Mucosa of stomach (tissue), 1 donor: ENCODE results near the gene ABCA9.

Experiments used
- H3K27me3 ChIP-seq: one replicate; pipeline ENCODE4 v1.7.0; 2013; ENCODE audit warnings: mild to moderate bottlenecking, low read length; ENCODE audit not compliant: control insufficient read depth, insufficient read depth
- H3K36me3 ChIP-seq: one replicate; pipeline ENCODE4 v1.7.0; 2013; ENCODE audit warnings: low read length; ENCODE audit not compliant: control insufficient read depth, insufficient read depth
- H3K4me1 ChIP-seq: one replicate; pipeline ENCODE4 v1.7.0; 2013; ENCODE audit warnings: mild to moderate bottlenecking, low read length; ENCODE audit not compliant: control insufficient read depth, insufficient read depth
- H3K4me3 ChIP-seq: one replicate; pipeline ENCODE4 v1.7.0; 2013; ENCODE audit warnings: low read length
- H3K9ac ChIP-seq: one replicate; pipeline ENCODE4 v1.7.0; 2013; ENCODE audit warnings: mild to moderate bottlenecking, low read length, moderate library complexity
- H3K9me3 ChIP-seq: one replicate; pipeline ENCODE4 v1.7.0; 2013; ENCODE audit warnings: mild to moderate bottlenecking, low read length, moderate library complexity; ENCODE audit not compliant: control insufficient read depth
- donor health status: Pancreatic carcinoma.

The ABCA9 gene, protein sequence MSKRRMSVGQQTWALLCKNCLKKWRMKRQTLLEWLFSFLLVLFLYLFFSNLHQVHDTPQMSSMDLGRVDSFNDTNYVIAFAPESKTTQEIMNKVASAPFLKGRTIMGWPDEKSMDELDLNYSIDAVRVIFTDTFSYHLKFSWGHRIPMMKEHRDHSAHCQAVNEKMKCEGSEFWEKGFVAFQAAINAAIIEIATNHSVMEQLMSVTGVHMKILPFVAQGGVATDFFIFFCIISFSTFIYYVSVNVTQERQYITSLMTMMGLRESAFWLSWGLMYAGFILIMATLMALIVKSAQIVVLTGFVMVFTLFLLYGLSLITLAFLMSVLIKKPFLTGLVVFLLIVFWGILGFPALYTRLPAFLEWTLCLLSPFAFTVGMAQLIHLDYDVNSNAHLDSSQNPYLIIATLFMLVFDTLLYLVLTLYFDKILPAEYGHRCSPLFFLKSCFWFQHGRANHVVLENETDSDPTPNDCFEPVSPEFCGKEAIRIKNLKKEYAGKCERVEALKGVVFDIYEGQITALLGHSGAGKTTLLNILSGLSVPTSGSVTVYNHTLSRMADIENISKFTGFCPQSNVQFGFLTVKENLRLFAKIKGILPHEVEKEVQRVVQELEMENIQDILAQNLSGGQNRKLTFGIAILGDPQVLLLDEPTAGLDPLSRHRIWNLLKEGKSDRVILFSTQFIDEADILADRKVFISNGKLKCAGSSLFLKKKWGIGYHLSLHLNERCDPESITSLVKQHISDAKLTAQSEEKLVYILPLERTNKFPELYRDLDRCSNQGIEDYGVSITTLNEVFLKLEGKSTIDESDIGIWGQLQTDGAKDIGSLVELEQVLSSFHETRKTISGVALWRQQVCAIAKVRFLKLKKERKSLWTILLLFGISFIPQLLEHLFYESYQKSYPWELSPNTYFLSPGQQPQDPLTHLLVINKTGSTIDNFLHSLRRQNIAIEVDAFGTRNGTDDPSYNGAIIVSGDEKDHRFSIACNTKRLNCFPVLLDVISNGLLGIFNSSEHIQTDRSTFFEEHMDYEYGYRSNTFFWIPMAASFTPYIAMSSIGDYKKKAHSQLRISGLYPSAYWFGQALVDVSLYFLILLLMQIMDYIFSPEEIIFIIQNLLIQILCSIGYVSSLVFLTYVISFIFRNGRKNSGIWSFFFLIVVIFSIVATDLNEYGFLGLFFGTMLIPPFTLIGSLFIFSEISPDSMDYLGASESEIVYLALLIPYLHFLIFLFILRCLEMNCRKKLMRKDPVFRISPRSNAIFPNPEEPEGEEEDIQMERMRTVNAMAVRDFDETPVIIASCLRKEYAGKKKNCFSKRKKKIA (N-terminal part only)

DNA sequence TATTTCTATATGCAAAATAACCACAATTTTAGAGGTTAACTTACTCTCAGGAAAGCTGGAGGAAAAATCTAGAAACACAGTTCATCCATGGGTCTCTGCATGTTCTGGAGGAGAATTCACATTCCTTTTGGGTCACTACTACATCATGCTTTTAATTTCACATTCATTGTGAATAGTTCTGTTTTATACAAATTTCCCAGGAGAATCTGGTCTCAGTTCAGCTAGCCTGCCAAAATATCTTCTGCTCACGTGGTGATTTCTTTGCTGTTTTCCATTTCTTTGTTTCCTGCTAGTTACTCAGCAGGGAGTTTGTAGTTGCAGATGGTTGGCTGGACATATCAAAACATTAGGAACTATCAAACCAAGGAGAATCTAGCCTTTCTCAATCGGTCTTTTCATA, at the start of gene ABCA9:
Gene ABCA9 (minus strand): TSS at position 106 of the 400 bp plus-strand sequence. CDS start 9,801 bp downstream, outside the sequence.
- Histone ChIP-seq H3K4me3 (no peak within 1 kb of the TSS), H3K36me3 (no peaks in the 10 kb centered on the region), H3K9ac (no peak within 1 kb of the TSS)

DNA sequence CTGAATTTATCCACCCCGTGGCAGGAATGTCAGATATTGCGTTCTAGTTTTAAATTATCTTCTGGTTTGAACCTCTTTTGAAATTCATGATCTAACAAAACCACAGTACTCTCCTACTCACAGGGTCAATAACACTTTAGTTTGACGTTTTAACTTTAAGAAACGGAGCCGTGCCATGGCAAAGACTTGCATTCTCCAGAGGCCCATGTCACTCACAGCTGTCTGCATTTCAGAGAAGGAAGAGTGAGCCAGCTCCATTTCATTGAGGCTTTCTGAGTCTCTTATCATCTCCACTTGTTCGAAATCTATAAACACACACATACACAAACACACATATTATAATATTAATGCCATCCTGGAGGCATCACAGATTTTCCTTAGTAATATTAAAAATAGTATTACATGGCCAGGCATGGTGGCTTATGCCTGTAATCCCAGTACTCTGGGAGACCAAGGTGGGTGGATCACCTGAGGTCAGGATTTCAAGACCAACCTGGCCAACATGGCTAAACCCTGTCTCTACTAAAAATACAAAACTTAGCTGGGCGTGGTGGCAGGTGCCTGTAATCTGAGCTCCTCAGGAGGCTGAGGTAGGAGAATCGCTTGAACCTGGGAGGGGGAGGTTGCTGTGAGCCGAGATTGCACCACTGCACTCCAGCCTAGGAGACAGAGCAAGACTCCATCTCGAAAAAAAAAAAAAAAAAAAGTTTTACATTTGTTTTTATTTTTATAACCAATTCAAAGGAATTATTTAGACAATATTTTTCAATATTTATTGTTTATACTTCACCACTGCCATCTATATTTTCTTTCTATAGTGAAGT, 45.4 kb upstream of the ABCA9 start:
- no peaks in the 10 kb centered on the region for H3K27me3 ChIP-seq
- no peaks in the 10 kb centered on the region for H3K9me3 ChIP-seq
- no peaks in the 10 kb centered on the region for H3K36me3 ChIP-seq
- no peak overlapping the region for H3K4me3 ChIP-seq
- H3K4me1 ChIP-seq: no peaks in the 10 kb centered on the region
- no peak overlapping the region for H3K9ac ChIP-seq

More for the DNA sequence above, at the start of gene ABCA9:
- Histone ChIP-seq H3K4me1 (no peaks in the 10 kb centered on the region), H3K9me3 (no peaks in the 10 kb centered on the region), H3K27me3 (no peaks in the 10 kb centered on the region)

DNA sequence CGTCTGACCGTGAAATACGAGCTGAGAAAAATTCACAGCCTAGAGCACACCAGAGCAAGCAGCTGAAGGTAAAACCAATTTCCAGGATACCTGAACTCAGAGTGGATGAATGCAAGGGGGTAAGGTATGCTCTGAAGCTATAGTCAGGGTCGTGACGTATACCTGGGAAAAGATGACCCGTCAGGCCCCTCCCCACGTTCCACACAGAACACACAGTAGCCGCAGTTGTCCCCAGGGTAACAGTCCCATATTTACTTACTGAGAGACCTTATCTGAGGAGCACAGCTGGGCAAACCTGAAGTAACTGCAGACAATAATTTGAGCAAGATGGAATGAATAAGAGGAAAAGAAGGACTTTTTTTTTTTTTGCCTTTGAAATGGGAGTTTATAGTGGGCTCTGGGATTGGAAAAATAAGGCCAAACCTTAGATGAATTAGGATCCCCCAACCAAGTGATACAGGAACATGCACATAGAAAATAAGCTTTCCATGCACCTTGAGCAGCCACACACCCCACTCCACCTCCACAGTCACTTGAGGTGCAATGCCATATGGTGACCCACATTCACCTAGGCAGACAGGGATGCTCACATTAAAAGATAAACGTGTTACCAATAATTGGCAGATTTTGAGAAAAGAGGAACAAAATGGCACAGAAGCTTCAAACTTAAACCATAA, 43.0 kb upstream of the ABCA9 start:
- Histone ChIP-seq H3K4me3 (no peak overlapping the region), H3K9ac (no peak overlapping the region), H3K27me3 (no peaks in the 10 kb centered on the region), H3K9me3 (no peaks in the 10 kb centered on the region), H3K4me1 (no peaks in the 10 kb centered on the region), H3K36me3 (no peaks in the 10 kb centered on the region)

DNA sequence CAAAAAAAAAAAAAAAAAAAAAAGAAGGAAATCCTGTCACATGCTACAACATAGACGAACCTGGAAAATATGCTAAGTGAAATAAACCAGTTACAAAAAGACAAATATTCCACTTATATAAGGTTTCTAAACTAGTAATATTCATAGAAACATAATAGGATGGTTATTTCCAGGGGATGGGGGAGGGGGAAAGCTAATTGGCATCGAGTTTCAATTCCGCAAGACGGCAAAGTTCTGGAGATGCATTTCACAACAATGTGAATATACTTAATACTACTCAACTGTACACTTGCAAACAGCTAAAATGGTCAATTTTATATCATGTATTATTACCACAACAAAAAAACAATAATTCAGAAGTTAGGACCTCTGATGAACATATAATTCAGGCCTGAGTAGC, 37.9 kb upstream of the ABCA9 start:
- Histone ChIP-seq H3K27me3 (no peaks in the 10 kb centered on the region), H3K9me3 (no peaks in the 10 kb centered on the region), H3K36me3 (no peaks in the 10 kb centered on the region), H3K4me1 (no peaks in the 10 kb centered on the region), H3K4me3 (no peak overlapping the region), H3K9ac (no peak overlapping the region)

DNA sequence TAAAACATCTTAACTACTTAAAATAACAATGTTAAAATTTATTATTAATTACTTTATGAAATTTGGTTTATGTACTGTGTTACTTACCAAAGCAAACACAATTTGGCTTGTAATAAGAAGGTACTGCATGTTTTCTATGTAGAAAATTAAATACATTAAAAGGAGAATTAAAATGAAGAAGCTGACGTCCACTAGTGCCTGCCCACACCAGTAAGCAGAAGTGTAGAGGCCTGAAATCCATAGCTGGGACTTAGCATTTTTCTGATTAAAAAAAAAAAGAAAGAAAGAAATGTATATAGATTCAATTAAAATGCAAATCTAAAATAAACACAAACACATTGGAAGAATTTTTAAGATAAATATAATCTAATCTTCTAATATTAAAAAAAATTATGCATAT, 35.8 kb upstream of the ABCA9 start:
- no peaks in the 10 kb centered on the region for H3K9me3 ChIP-seq
- no peak overlapping the region for H3K4me3 ChIP-seq
- H3K9ac ChIP-seq: no peak overlapping the region
- no peaks in the 10 kb centered on the region for H3K36me3 ChIP-seq
- H3K27me3 ChIP-seq: no peaks in the 10 kb centered on the region
- H3K4me1 ChIP-seq: no peaks in the 10 kb centered on the region

DNA sequence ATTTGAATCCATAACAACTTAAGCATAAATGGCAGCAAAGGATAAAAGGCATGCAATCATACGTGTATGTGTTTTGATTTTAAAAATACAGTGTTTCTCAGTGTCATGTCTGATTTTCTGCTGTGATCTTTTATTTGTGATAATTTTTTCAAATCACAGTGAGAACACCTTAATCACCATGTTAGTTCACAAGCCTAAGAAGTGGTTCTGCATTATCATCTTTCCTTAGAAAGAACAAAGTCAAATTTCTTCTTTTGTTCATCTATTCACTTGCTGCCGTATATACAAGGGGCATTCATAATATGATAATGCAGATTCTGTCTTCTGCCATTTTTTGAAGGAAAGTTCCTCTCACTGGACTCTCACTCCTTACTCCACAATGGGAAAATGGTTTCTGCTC, 33.3 kb upstream of the ABCA9 start:
- Histone ChIP-seq H3K9me3 (no peaks in the 10 kb centered on the region), H3K27me3 (no peaks in the 10 kb centered on the region), H3K4me3 (no peak overlapping the region), H3K36me3 (no peaks in the 10 kb centered on the region), H3K9ac (no peak overlapping the region), H3K4me1 (no peaks in the 10 kb centered on the region)

DNA sequence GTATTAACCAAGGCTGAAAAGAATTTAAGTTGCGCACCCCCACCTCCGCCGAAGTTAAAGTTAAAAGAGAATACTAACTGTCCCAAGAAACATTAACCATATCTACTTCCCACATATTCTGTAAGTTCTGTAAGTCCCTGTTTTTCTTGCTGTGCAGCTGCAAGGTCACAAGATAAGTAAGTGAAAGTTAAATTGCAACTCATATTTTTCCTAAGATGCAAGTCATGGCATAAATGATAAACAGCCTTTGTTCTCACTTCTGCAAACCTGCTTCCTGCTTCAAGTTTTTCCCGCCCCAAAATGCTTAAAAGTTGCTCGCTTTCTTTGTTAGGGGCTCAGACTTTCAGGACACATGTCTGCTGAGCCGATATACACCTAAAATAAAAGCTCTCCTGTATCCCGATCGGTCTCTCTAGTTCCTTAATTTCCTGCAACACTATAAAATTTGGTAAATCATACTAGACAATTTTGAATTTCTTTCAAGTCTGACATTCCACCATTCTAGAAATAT, 32.6 kb upstream of the ABCA9 start:
- Histone ChIP-seq H3K27me3 (no peaks in the 10 kb centered on the region), H3K9me3 (no peaks in the 10 kb centered on the region), H3K4me3 (no peak overlapping the region), H3K36me3 (no peaks in the 10 kb centered on the region), H3K9ac (no peak overlapping the region), H3K4me1 (no peaks in the 10 kb centered on the region)

DNA sequence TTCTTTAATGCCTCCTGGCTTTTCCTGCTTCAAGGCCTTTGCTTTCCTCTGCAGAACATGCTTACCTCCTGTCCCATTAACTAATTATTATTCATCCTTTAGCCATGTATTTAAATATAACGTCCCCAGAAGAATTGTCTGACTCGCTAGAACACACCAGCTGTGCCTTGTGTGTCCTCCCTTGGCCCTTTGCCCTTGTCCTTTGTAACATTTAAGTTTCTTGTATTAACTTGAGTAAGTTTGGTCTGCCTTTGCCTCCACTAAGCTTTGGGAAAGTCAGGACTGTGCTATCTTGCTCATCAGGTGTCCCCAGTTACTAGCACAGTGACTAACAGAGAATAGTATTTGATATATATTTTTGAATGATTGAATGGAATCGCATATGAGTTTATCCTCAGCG, 29.6 kb upstream of the ABCA9 start:
- Histone ChIP-seq H3K9me3 (no peaks in the 10 kb centered on the region), H3K4me3 (no peak overlapping the region), H3K9ac (no peak overlapping the region), H3K27me3 (no peaks in the 10 kb centered on the region), H3K4me1 (no peaks in the 10 kb centered on the region), H3K36me3 (no peaks in the 10 kb centered on the region)

DNA sequence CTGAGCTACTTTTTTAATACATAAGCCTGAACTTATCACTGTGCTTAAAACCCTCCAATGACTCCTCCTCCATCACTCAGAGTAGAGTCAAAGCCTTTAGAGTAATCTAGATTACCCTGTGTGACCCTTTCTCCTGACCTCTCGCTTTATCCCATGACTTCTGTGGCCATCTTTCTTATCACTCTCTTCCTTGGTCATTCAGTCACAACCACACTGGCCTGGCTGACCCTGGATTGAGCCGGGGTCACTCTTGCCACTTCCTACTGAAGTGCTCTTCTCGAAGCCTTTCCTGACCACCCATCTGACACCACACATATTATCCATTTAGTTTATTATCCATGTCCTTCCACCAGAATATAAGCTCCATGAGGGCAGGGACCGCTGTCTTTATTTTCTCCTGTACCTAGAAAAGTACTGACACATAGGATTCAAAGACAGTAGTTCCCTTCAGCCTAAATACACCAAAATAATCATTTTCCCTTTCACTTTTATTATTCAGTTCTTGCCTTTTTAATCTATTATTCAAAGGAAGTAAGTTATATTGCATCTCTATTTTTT, 28.0 kb upstream of the ABCA9 start:
- H3K9me3 ChIP-seq: no peaks in the 10 kb centered on the region
- no peaks in the 10 kb centered on the region for H3K36me3 ChIP-seq
- no peaks in the 10 kb centered on the region for H3K4me1 ChIP-seq
- H3K27me3 ChIP-seq: no peaks in the 10 kb centered on the region
- no peak overlapping the region for H3K9ac ChIP-seq
- no peak overlapping the region for H3K4me3 ChIP-seq

DNA sequence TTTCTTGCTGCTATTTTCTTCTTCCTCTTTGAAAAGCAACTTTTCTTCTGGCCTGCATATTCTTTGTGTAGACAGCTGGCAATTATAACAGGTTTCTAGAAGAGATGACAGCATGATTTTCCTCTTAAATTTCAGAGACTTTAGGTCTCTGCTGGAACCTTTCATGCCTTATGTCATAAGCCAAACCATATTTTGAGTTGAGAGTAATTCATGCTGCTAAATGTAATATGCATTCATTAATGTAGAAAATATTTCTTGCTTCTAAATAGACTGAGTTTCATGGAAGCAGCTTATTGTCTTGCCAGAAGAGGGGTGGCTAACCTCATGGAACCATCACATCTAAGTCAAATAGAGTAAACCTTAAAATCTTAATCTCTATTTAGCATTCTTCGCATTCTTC, 25.9 kb upstream of the ABCA9 start:
- Histone ChIP-seq H3K27me3 (no peaks in the 10 kb centered on the region), H3K9me3 (no peaks in the 10 kb centered on the region), H3K36me3 (no peaks in the 10 kb centered on the region), H3K4me3 (no peak overlapping the region), H3K9ac (no peak overlapping the region), H3K4me1 (no peaks in the 10 kb centered on the region)
